NCI-H524 treated with DMSO at 0.1 percent for 48 hours (cell line): Measurements from ENCODE around the gene GLT6D1.
"Not testable (repeated sequence)": the region's sequence is repeated elsewhere in the genome, so short reads cannot be mapped to it uniquely, and the experiment has no call there.

Experiments
- DNase-seq: peaks from one replicate; lab custom pipeline; 2025; lab: John Stamatoyannopoulos, UW

The GLT6D1 gene

GRCh38 chr9:135639196-135639595 lies at the start of gene GLT6D1:
Gene GLT6D1 (minus strand): TSS chr9:135639540. CDS start chr9:135639187, 353 bp downstream.
- no peak for DNase-seq

- no peak for DNase-seq
These were observed 49.7 kb upstream of the GLT6D1 start for GRCh38 chr9:135689011-135689410.

DNA sequence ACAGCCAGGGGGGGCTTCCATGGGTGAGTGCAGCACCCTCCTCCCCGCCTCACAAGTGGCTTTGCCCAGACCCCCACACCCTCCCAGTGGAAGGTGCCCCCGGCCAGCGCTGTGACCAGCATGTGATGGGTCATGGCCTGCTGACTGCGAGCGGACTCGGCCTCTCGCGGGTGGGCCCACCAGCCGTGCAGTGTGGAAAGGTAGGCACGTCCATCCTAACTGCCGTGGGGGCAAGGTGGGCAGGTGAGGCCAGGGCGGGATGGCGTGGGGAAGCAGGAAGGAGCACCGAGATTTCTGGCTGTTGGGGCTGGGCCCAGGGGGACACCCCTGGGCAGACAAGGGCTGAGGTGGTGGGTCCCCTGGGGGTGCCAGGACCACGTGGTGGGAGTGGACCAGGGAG lies 47.9 kb upstream of the GLT6D1 start:
- DNase-seq: no peak

GRCh38 chr9:135684691-135685090 lies 45.4 kb upstream of the GLT6D1 start:
- DNase-seq: no peak

DNA sequence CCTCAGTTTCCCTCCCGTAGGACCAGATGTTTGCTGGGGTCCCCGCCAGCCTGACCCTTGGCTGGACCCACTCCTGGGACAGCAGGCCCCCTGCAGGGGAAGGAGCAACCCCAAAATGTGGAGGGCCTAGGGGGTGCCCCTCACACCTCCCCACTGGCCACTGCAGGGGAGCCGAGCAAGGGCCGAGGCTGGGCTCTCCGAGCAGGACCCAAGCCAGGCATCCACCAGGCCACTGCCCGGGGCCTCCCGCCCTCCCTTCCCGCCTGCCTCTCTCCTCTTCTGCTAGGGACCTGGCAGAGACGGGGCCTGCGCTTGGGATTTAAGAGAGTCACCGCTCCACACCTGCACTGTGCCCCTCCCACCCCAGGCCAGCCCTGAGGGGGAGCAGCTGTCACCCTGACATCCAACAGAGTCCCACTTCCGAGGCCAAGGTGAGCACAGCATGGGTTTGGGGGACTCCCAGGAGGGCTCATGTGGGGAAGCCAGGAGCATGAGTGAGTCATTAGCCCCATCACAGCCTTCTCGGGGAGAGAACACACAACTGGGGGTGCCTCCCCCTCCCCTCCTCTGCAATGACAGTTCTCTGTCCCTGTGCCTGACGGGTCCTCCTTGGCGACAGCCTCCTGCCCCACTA lies 44.2 kb upstream of the GLT6D1 start:
- no peak for DNase-seq

DNA sequence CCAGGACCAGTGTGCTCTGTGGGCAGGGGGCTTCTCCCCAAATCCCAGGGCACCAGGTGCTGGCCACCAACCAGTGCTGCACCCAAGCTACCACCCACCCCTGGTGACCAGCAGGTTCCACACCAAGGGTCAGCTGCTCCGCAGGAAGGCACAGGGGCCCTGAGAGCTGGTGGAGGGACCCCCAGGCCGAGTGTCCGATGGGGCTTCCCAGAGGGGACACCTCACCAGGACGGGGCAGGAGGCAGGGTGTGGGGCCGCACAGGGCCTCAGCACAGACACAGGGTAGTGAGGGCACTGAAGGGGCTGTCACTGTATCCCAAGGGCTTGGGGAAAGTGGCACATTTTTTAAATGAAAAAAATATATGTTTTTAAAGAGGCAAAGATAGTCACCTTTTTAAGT lies 41.8 kb upstream of the GLT6D1 start:
- DNase-seq: no peak

DNA sequence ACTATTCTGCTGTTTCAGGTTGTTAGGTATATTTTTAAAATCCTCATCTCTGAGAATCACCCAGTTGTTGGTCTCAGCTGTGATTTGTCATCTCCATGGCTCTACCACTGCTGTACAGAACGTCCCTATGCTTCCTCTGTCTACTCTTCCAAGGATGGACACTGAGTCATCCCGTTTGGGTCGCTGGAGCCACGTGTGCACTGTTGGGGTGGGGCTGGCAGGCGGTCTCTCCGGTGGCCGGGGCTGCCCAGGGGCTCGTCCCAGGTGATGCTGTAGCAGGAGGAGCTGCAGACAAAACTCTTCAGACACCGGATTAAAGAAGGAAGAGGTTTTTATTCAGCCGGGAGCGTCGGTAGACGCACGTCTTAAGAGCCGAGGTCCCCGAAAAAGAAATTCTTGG lies 40.7 kb upstream of the GLT6D1 start:
- no peak for DNase-seq

DNA sequence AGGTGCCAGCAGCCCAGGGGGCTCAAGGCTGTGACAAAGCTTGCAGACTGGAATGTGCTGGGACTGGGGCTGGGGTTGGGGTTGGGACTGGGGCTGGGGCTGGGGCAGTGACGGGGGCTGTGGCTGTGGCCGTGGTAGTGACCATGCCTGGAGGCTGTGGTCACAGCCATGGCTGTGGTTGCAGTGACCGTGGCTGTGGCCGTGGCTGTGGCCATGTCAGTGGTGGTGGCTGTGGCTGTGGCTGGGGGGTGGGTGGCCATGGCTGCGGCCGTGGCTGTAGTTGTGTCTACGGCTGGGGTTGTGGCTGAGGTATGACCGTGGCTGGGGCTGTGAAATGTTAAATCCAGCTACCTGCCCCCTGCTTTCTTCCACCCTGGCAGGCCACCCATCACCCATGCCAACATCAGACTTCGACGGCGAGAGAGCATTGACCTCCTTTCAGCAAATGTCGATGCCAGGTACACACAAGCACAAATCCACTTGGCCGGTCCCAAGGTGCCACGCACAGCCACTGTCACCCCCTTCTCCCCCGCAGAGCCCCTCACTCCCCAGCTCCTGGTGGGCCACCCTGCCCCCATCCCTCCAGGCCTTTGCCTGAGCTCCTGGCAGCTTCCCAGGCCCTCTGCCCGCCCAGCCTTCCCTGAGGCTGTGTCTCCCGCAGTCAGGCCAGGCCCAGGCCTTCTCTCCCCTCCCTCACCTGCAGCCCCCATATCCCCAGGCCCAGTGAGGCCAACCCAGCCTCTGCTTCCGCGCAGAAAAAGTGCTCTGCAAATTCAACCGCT lies 39.1 kb upstream of the GLT6D1 start:
- DNase-seq: no peak

DNA sequence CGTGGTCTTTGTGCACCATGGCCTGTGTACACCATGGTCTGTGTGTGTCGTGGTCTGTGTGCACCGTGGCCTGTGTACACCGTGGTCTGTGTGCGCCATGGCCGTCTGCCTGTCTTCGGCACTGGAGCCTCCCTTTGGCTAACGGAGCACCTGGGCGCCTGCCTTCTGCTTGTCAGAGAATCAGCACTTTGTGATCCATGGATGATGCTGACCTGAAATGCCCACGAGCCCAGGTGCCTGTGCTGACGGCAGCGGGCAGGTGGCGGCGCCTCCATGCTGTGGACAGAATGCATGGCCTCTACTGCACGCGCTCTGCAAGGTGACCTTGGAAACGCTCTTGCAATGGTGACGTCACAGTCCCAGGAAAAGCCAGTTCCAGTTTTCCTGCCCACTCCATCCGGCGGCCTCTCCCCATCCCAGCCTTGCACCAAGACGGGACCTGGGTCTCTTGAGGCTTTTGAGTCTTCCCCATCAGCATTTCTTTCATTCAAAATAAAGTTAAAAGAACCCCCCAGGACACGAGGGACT lies 38.4 kb upstream of the GLT6D1 start:
- DNase-seq: no peak

DNA sequence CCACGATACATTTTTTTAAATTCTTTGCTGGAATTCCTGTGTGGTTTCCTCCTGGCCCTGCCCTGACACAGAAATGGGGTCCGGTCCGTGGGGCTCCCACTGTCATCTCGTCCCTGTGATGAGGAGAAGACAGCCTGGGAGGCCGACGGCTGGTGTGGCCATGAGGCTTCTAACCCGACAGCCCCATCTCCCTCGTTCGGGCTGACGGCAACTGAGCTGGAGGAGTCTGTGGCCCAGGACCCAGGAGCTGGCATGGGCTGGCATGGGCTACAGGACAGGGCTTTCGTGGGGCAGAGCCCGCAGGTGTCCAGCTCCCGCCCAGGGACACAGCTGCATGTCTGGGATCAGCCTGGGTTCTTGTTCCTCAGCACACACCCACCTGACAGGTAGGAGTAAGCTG lies 37.6 kb upstream of the GLT6D1 start:
- no peak for DNase-seq

DNA sequence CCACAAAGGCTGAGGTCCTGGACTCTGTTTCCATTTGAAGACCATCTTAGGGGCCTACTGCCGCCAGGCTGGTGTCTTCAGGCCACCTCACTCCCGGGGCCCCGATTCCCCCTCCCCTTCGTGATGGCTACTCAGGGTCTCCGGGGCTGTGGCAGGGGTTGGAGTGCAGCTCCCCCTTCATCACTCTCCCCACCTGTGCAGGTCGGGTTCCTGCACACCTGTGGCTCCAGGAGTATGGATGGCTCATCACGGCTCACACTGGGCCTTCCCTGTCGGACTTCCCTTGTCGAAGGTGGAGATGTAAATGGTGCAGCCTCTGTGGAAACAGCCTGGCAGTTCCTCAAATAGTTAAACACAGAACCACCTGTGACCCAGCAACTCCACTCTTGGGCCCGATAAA lies 35.6 kb upstream of the GLT6D1 start:
- DNase-seq: no peak

- no peak for DNase-seq
These were observed 34.6 kb upstream of the GLT6D1 start for GRCh38 chr9:135673941-135674340.

- not testable (repeated sequence) for DNase-seq
These were observed 33.4 kb upstream of the GLT6D1 start for GRCh38 chr9:135672786-135673185.

GRCh38 chr9:135671591-135672041 lies 32.3 kb upstream of the GLT6D1 start:
- no peak for DNase-seq

DNA sequence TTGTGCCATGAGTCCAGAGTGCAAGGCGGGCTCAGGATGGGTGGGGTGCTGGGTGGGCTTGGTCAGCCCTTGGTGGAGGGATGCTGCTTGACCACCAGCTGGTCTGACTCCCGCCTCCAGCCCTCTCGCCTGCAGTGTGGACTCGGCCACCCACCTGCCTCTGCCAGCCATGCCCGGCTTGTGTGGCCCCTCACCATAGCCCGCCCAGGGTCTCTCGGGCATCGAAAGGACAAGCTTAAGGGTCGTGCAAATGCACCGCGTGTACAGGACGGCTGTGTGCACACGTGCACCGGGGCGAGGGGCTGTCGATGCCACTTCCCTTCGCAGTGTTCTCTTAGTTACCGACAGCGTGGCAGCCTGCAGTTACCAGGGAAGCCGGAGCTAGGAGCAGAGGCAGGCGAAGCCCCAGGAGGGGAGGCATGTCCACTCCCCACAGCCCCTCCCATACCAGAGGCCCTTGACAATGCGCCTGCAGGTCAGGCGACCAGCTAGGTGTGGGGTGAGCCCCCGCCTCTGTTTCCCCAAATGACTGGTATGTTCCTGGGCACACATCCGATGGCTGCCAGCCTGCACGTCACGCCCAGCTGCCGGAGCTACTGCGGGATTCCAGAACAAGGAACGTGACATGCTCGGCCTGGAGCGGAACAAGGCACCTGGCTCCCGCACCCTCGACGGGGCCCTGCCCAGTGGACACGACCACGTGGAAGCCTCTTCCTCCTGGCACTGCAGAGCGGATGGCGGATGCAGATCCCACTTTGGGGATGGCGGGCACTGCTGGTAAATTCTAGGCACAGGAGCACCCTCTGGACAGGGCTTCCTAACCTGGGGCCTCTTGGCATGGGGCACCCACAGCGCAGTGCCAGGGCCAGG lies 31.6 kb upstream of the GLT6D1 start:
- no peak for DNase-seq

GRCh38 chr9:135669616-135670285 lies 30.4 kb upstream of the GLT6D1 start:
- no peak for DNase-seq

- not testable (repeated sequence) for DNase-seq
These were observed 29.7 kb upstream of the GLT6D1 start for GRCh38 chr9:135669018-135669417.

DNA sequence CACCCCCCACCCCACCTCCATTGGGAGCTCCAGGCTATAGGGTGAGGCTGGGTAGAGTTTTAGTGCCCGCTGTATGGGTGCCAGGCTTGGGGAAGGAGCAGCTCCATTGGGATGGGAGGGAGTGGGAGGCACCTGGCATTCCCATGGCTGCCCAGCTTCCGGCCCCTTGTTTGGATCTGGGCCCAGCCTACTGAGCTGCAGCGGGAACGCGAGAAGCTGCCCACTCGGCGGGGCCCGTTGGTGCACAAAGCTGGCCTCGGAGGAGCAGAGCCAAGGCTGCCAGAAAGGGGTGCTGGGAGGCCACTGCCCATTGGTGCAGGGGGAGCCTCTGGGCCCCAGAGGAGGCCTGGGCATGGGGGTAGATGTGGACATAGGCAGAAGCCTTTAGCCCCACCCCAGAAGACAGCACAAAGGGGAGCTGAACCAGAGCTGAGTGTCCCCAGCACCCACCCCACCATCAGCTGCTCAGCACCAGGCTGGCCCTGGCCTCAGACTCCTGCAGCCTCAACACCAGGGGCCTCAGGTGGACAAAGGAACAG lies 28.2 kb upstream of the GLT6D1 start:
- no peak for DNase-seq

GRCh38 chr9:135666534-135667462 lies 27.5 kb upstream of the GLT6D1 start:
- no peak for DNase-seq

DNA sequence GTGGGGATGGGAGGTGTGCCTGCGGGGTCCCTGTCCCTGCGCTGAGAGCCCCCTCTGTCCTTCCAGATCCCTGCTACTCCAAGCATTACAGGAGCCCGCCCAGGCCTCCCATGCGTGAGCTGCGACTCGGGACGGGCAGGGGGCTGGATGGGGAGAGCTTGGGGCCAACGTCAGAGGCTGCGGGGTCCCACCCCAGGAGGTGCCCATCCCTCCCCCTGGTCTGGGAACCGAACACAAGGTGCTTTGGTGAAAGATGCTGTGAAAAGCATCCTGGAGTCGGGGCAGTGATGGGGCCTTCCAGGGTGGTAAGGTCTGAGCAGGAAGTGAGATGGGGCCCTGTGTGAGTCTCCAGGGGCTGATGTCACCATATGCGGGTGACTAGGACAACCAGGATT lies 26.5 kb upstream of the GLT6D1 start:
- DNase-seq: no peak
